Activated CD8-positive, alpha-beta memory T cell treated with anti-CD3 and anti-CD28 coated beads for 48 hours (primary cell): Measurements from ENCODE around the gene PKMYT1.
"Not testable (repeated sequence)": the region's sequence is repeated elsewhere in the genome, so short reads cannot be mapped to it uniquely, and the experiment has no call there.

Experiments used
- DNase-seq, 3 experiments: peaks; one replicate each; pipeline ENCODE4 v3.0.0-alpha.2; 2020; ENCODE audit warnings: low read depth in 2 of 3, low spot score in 2 of 3

PKMYT1 gene

GRCh38 chr16:2936436-2937011 is 43.7 kb downstream of the PKMYT1 start:
- no peak for DNase-seq

GRCh38 chr16:2934450-2934849 is 45.8 kb downstream of the PKMYT1 start:
- DNase-seq = no peak

GRCh38 chr16:2933701-2934100 is 46.5 kb downstream of the PKMYT1 start:
- no peak for DNase-seq

- no peak for DNase-seq
These were observed 47.1 kb downstream of the PKMYT1 start for GRCh38 chr16:2933136-2933535.

GRCh38 chr16:2931231-2931914 is 48.9 kb downstream of the PKMYT1 start:
- not testable (repeated sequence) for DNase-seq

- no peak for DNase-seq
These were observed 50.0 kb downstream of the PKMYT1 start for GRCh38 chr16:2930236-2930635.

- no peak for DNase-seq
These were observed 50.6 kb downstream of the PKMYT1 start for GRCh38 chr16:2929693-2930092.

- DNase-seq = no peak
These were observed 51.5 kb downstream of the PKMYT1 start for GRCh38 chr16:2928796-2929195.

GRCh38 chr16:2928151-2928550 is 52.1 kb downstream of the PKMYT1 start:
- DNase-seq = not testable (repeated sequence)

GRCh38 chr16:2927010-2927646 is 53.1 kb downstream of the PKMYT1 start:
- peak; percentile 64 to 82 (median 82) for DNase-seq

GRCh38 chr16:2926650-2926999 is 53.6 kb downstream of the PKMYT1 start:
- no peak for DNase-seq

GRCh38 chr16:2925951-2926649 is 54.1 kb downstream of the PKMYT1 start:
- no peak for DNase-seq

GRCh38 chr16:2924901-2925755 is 55.1 kb downstream of the PKMYT1 start:
- DNase-seq = no peak

- DNase-seq = no peak
These were observed 56.8 kb downstream of the PKMYT1 start for GRCh38 chr16:2923481-2923880.
